H1 (cell line): ENCODE measurements around the gene KLHL3. TPM values are rescaled to one million over a fixed set of nuclear protein-coding genes. Genes with fewer than 3 reads are reported as not detected.

Experiments used
- CTCF ChIA-PET: fragments of 300-600 bp; sonication (Branson Sonifier 250); formaldehyde crosslinking; loops from one replicate; lab custom pipeline; 2021; ENCODE audit not compliant: partially characterized antibody; lab: Charles Lee
- POLR2A ChIA-PET: fragments of 300-600 bp; sonication (Branson Sonifier 250); formaldehyde crosslinking; loops from one replicate; lab custom pipeline; 2021; ENCODE audit warnings: inconsistent platforms; ENCODE audit not compliant: partially characterized antibody; lab: Charles Lee
- DNase-seq, 2 experiments: peaks; one replicate each; pipeline versions ENCODE4 v3.0.0 to v3.0.0-alpha.2; 2010 to 2022; ENCODE audit warnings: low spot score in 2 of 2, low read depth in 1 of 2, mixed read lengths in 1 of 2
- FAIRE-seq: peaks from 2 replicates; lab custom pipeline; 2011; peaks lifted over from hg19 to GRCh38; lab: Jason Lieb, UNC
- H2AFZ ChIP-seq: 2 replicates; pipeline ENCODE4 v1.8.1; 2012; ENCODE audit warnings: low read length, inconsistent platforms
- H2AK5ac ChIP-seq: 2 replicates; pipeline ENCODE4 v1.6.1; 2013; ENCODE audit warnings: low read depth, low read length
- H2BK120ac ChIP-seq: replicated peaks from 2 replicates; pipeline ENCODE3; 2013; ENCODE audit warnings: low read depth, low read length, inconsistent platforms
- H2BK12ac ChIP-seq: 2 replicates; pipeline ENCODE4 v1.6.1; 2013; ENCODE audit warnings: low read depth, low read length
- H2BK15ac ChIP-seq: 2 replicates; pipeline ENCODE4 v1.6.1; 2013; ENCODE audit warnings: low read length
- H2BK20ac ChIP-seq: 2 replicates; pipeline ENCODE4 v1.6.1; 2013; ENCODE audit warnings: low read length
- H2BK5ac ChIP-seq: 2 replicates; pipeline ENCODE4 v1.6.1; 2013; ENCODE audit warnings: low read depth, low read length
- H3K14ac ChIP-seq: 2 replicates; pipeline ENCODE4 v1.6.1; 2013; ENCODE audit warnings: inconsistent platforms; ENCODE audit not compliant: insufficient read length
- H3K18ac ChIP-seq: 2 replicates; pipeline ENCODE4 v1.6.1; 2013; ENCODE audit warnings: low read length; ENCODE audit errors: extremely low read depth
- H3K23ac ChIP-seq: 2 replicates; pipeline ENCODE4 v1.6.1; 2013; ENCODE audit warnings: inconsistent platforms; ENCODE audit not compliant: insufficient read length
- H3K23me2 ChIP-seq: 2 replicates; pipeline ENCODE4 v1.6.1; 2013; ENCODE audit warnings: low read depth, low read length
- H3K27ac ChIP-seq: 2 replicates; pipeline ENCODE4 v1.6.1; 2011; ENCODE audit warnings: low read depth, low read length, inconsistent platforms
- H3K27me3 ChIP-seq, 4 experiments: replicated peaks in 1 of 4; 1 replicate in 1 of 4; 2 replicates in 3 of 4; pipeline versions ENCODE4 v1.6.1 to v1.8.1; 2011 to 2013; ENCODE audit warnings: low read length in 3 of 4, mild to moderate bottlenecking in 3 of 4, inconsistent platforms in 2 of 4, mixed read lengths in 2 of 4, moderate library complexity in 1 of 4; ENCODE audit not compliant: control insufficient read depth in 3 of 4, insufficient read depth in 3 of 4; ENCODE audit errors: extremely low read depth in 1 of 4
- H3K36me3 ChIP-seq, 4 experiments: 2 replicates each; pipeline versions ENCODE4 v1.6.1 to v1.8.1; 2011 to 2013; ENCODE audit warnings: mild to moderate bottlenecking in 4 of 4, low read length in 3 of 4, moderate library complexity in 2 of 4, control low read depth in 1 of 4, inconsistent platforms in 1 of 4; ENCODE audit not compliant: insufficient read depth in 4 of 4, control insufficient read depth in 2 of 4
- H3K4ac ChIP-seq: replicated peaks from 2 replicates; pipeline ENCODE3; 2013; ENCODE audit warnings: low read length, low read depth, mixed read lengths, inconsistent platforms; ENCODE audit not compliant: insufficient read length
- H3K4me1 ChIP-seq, 4 experiments: replicated peaks in 1 of 4; 1 replicate in 1 of 4; 2 replicates in 3 of 4; pipeline versions ENCODE4 v1.6.1 to v1.8.1; 2011 to 2013; ENCODE audit warnings: low read length in 3 of 4, inconsistent platforms in 2 of 4, mixed read lengths in 1 of 4; ENCODE audit not compliant: insufficient read depth in 4 of 4, control insufficient read depth in 3 of 4
- H3K4me2 ChIP-seq, 2 experiments: 2 replicates each; pipeline versions ENCODE4 v1.6.1 to v1.8.1; 2011 to 2013; ENCODE audit warnings: low read depth in 2 of 2, low read length in 2 of 2, control low read depth in 1 of 2, inconsistent platforms in 1 of 2, mild to moderate bottlenecking in 1 of 2; ENCODE audit not compliant: insufficient read depth in 1 of 2
- H3K4me3 ChIP-seq, 4 experiments: fragments of 200-600, 300-600 bp in 1 of 4; sonication (generic), shearing (Covaris generic), sonication (Bioruptor Twin) in 1 of 4; 2 replicates each; pipeline versions ENCODE4 v1.5.1 to v1.8.1; 2011 to 2016; ENCODE audit warnings: low read length in 4 of 4, low read depth in 3 of 4, control low read depth in 2 of 4, inconsistent platforms in 2 of 4, mild to moderate bottlenecking in 2 of 4, mixed read lengths in 1 of 4, moderate library complexity in 1 of 4; ENCODE audit not compliant: insufficient read depth in 2 of 4; ENCODE audit errors: extremely low read depth in 1 of 4
- H3K56ac ChIP-seq: replicated peaks from 2 replicates; pipeline ENCODE3; 2013; ENCODE audit warnings: low read depth, mild to moderate bottlenecking, mixed read lengths, low read length, inconsistent platforms; ENCODE audit not compliant: insufficient read length
- H3K79me1 ChIP-seq: 2 replicates; pipeline ENCODE4 v1.6.1; 2013; ENCODE audit warnings: low read depth, low read length, control low read depth
- H3K79me2 ChIP-seq, 2 experiments: 2 replicates each; pipeline versions ENCODE4 v1.6.1 to v1.8.1; 2012 to 2013; ENCODE audit warnings: low read length in 2 of 2, mild to moderate bottlenecking in 2 of 2, inconsistent platforms in 1 of 2; ENCODE audit not compliant: insufficient read depth in 2 of 2, control insufficient read depth in 1 of 2
- H3K9ac ChIP-seq, 4 experiments: replicated peaks in 1 of 4; 1 replicate in 1 of 4; 2 replicates in 3 of 4; pipeline versions ENCODE4 v1.6.1 to v1.8.1; 2011 to 2013; ENCODE audit warnings: low read depth in 3 of 4, low read length in 3 of 4, control low read depth in 2 of 4, mild to moderate bottlenecking in 2 of 4, moderate library complexity in 2 of 4, inconsistent platforms in 1 of 4; ENCODE audit errors: extremely low read depth in 1 of 4
- H3K9me3 ChIP-seq, 2 experiments: 2 replicates each; pipeline versions ENCODE4 v1.6.1 to v1.8.1; 2012 to 2013; ENCODE audit warnings: mild to moderate bottlenecking in 2 of 2, moderate library complexity in 2 of 2, control low read depth in 1 of 2, inconsistent platforms in 1 of 2, low read depth in 1 of 2, low read length in 1 of 2, mixed read lengths in 1 of 2; ENCODE audit not compliant: insufficient read depth in 2 of 2
- H4K20me1 ChIP-seq, 2 experiments: replicated peaks in 1 of 2; 2 replicates each; pipeline versions ENCODE3 to v1.8.1; 2011 to 2013; ENCODE audit warnings: inconsistent platforms in 2 of 2, low read length in 2 of 2, mild to moderate bottlenecking in 1 of 2; ENCODE audit not compliant: insufficient read depth in 2 of 2, control insufficient read depth in 1 of 2
- H4K5ac ChIP-seq: 2 replicates; pipeline ENCODE4 v1.6.1; 2013; ENCODE audit warnings: low read length, low read depth, mixed read lengths, inconsistent platforms; ENCODE audit not compliant: insufficient read length
- H4K8ac ChIP-seq: 2 replicates; pipeline ENCODE4 v1.8.0; 2013; ENCODE audit warnings: mild to moderate bottlenecking, moderate library complexity, low read length, inconsistent platforms; ENCODE audit not compliant: insufficient read depth; ENCODE audit errors: extremely low read depth
- H4K91ac ChIP-seq: replicated peaks from 2 replicates; pipeline ENCODE3; 2013; ENCODE audit warnings: low read length, mixed read lengths, inconsistent platforms; ENCODE audit not compliant: insufficient read length
- CEBPB ChIP-seq: IDR thresholded peaks from 2 replicates; pipeline ENCODE4 v1.6.1; 2012; ENCODE audit warnings: low read depth, low read length
- HDAC2 ChIP-seq, 2 experiments: fragments of 300-600 bp in 1 of 2; sonication (generic) in 1 of 2; IDR thresholded peaks; 2 replicates each; pipeline ENCODE4 v1.6.1; 2011 to 2012; ENCODE audit warnings: low read depth in 2 of 2, low read length in 2 of 2, mild to moderate bottlenecking in 2 of 2, moderate library complexity in 2 of 2, borderline replicate concordance in 1 of 2, inconsistent platforms in 1 of 2
- WGBS, 2 experiments: shearing (Covaris generic) in 1 of 2; methylation state at CpG; one replicate each; pipeline versions ENCODE4 v1.1.6 to v1.1.7; 2013 to 2015; ENCODE audit warnings: low lambda C conversion rate in 2 of 2, mixed read lengths in 2 of 2, inconsistent platforms in 1 of 2, low coverage in 1 of 2, missing lambda C conversion rate in 1 of 2; ENCODE audit not compliant: insufficient replicate concordance in 2 of 2, insufficient coverage in 1 of 2, insufficient read length in 1 of 2; ENCODE audit errors: extremely low coverage in 1 of 2, missing lambda C conversion rate in 1 of 2; 5-methylcytosine and 5-hydroxymethylcytosine counted together
- polyA plus RNA-seq, 7 experiments: library from polyadenylated mRNA; depleted of rRNA in 3 of 7; stranded (reverse) in 5 of 7; unstranded in 2 of 7; fragments of >200 nt in 5 of 7; fragments of 200-250 nt in 2 of 7; gene quantifications; 1 replicate in 5 of 7; 2 replicates in 1 of 7; 4 replicates in 1 of 7; pipeline versions ENCODE4 v1.2.1 to v1.2.3, GENCODE V29; 2011 to 2013; ENCODE audit warnings: missing spikeins in 2 of 7, mixed read lengths in 2 of 7
- total RNA-seq: library from RNA; stranded (reverse); fragmentation: NEBNext Ultra II Directional; extraction: Animal tissue kit (Norgen Biotek cat#: 25700); gene quantifications from 2 replicates; pipeline ENCODE4 v1.2.1, GENCODE V29; 2021

KLHL3 gene
- total and polyA plus RNA-seq, 2 of the 8 experiments (the other 6 are each of a cell fraction or from before 2014, with no cell fraction given), result 7.4 to 13.7 TPM

- 95% methylated on average over 3 of the region's 3 CpGs; no CpG with 5 or more reads in 1 of the 2 experiments for WGBS, 2 experiments
- no peak for FAIRE-seq
Observed at GRCh38 chr5:137716337-137716736, 19.6 kb downstream of the KLHL3 start.

More at GRCh38 chr5:137716337-137716736, 19.6 kb downstream of the KLHL3 start:
- H3K9me3 ChIP-seq, result peaks cover 4 to 6% of the 10 kb centered on the region in 2 experiments
- H3K4me3 ChIP-seq, result no peak overlapping the region
- H3K56ac ChIP-seq, result no peak overlapping the region
- H3K4me1 ChIP-seq, result no peaks in the 10 kb centered on the region
- H3K9ac ChIP-seq, result no peak overlapping the region
- H3K27ac ChIP-seq, result no peak overlapping the region
- H3K23ac ChIP-seq, result no peak overlapping the region
- no peaks in the 10 kb centered on the region for H3K79me1 ChIP-seq
- no peaks in the 10 kb centered on the region for H4K20me1 ChIP-seq
- no peak overlapping the region for H2AK5ac ChIP-seq
- POLR2A ChIA-PET, result no interaction called here
- no peak overlapping the region for H4K91ac ChIP-seq
- no peak for DNase-seq
- no peak overlapping the region for H2BK12ac ChIP-seq
- no peak overlapping the region for H2BK15ac ChIP-seq
- CTCF ChIA-PET, result interaction anchor here (1.0 to 1.8 kb wide), 3 partner anchors 10 to 22 kb away, joined by 3 to 4 read pairs (median 4); partner anchors contain the start of gene KLHL3
- H2AFZ ChIP-seq, result no peak overlapping the region
- H3K36me3 ChIP-seq, result peaks cover 0 to 14% (median 6%) of the 10 kb centered on the region in 4 experiments; a peak in 4 of 8 replicates
- H3K23me2 ChIP-seq, result no peaks in the 10 kb centered on the region
- H3K27me3 ChIP-seq, result no peaks in the 10 kb centered on the region
- H3K4ac ChIP-seq, result no peak overlapping the region
- H2BK20ac ChIP-seq, result no peak overlapping the region
- H4K5ac ChIP-seq, result no peak overlapping the region
- no peak overlapping the region for H4K8ac ChIP-seq
- H2BK120ac ChIP-seq, result no peak overlapping the region
- H3K18ac ChIP-seq, result no peak overlapping the region
- no peak overlapping the region for H3K14ac ChIP-seq
- H3K79me2 ChIP-seq, result no peaks in the 10 kb centered on the region
- TF ChIP-seq CEBPB, result no peak
- no peak for TF ChIP-seq HDAC2 (IDR thresholded peaks at IDR 0.05; ENCODE audit: borderline replicate concordance in 1 of 2, low read depth in 2 of 2, low read length in 2 of 2)
- no peak overlapping the region for H2BK5ac ChIP-seq
- H3K4me2 ChIP-seq, result no peak overlapping the region
